Trophoblast cell (in vitro differentiated cells and primary cell): ENCODE measurements around the gene ZNF2.
"Not testable (repeated sequence)": the region's sequence is repeated elsewhere in the genome, so short reads cannot be mapped to it uniquely, and the experiment has no call there.

Experiments
- DNase-seq, 2 donors: peaks; one replicate each; pipeline ENCODE4 v3.0.0-alpha.2; 2016
- H2AFZ ChIP-seq: 2 replicates; pipeline ENCODE4 v1.6.1; 2013; ENCODE audit warnings: low read length, moderate library complexity, mild to moderate bottlenecking; ENCODE audit not compliant: insufficient read depth, poor library complexity
- H2AK5ac ChIP-seq: 2 replicates; pipeline ENCODE4 v1.6.1; 2013; ENCODE audit warnings: mild to moderate bottlenecking, low read length
- H2BK120ac ChIP-seq: 2 replicates; pipeline ENCODE4 v1.6.1; 2013; ENCODE audit warnings: low read length, mild to moderate bottlenecking, moderate library complexity; ENCODE audit not compliant: insufficient read depth, poor library complexity
- H2BK12ac ChIP-seq: 2 replicates; pipeline ENCODE4 v1.6.1; 2013; ENCODE audit warnings: mild to moderate bottlenecking, low read length, moderate library complexity
- H2BK5ac ChIP-seq: 2 replicates; pipeline ENCODE4 v1.6.1; 2013; ENCODE audit warnings: low read length, low read depth, moderate library complexity, mild to moderate bottlenecking; ENCODE audit not compliant: poor library complexity
- H3K14ac ChIP-seq: 2 replicates; pipeline ENCODE4 v1.6.1; 2013; ENCODE audit warnings: mild to moderate bottlenecking, low read length
- H3K18ac ChIP-seq: 2 replicates; pipeline ENCODE4 v1.6.1; 2013; ENCODE audit warnings: mild to moderate bottlenecking, low read length
- H3K23ac ChIP-seq: 2 replicates; pipeline ENCODE4 v1.6.1; 2013; ENCODE audit warnings: low read length
- H3K27ac ChIP-seq: 2 replicates; pipeline ENCODE4 v1.5.1; 2013; ENCODE audit warnings: low read depth, mild to moderate bottlenecking, inconsistent platforms, low read length, moderate library complexity
- H3K27me3 ChIP-seq: 2 replicates; pipeline ENCODE4 v1.6.1; 2013; ENCODE audit warnings: inconsistent platforms, mild to moderate bottlenecking, low read length, moderate library complexity; ENCODE audit not compliant: insufficient read depth
- H3K36me3 ChIP-seq, 2 experiments: 1 replicate in 1 of 2; 2 replicates in 1 of 2; pipeline ENCODE4 v1.6.1; 2013; ENCODE audit warnings: low read length in 2 of 2, mild to moderate bottlenecking in 2 of 2, moderate library complexity in 1 of 2; ENCODE audit not compliant: insufficient read depth in 2 of 2, control insufficient read depth in 1 of 2
- H3K4ac ChIP-seq: 2 replicates; pipeline ENCODE4 v1.6.1; 2013; ENCODE audit warnings: low read depth, mild to moderate bottlenecking, low read length, moderate library complexity
- H3K4me1 ChIP-seq, 2 experiments: 1 replicate in 1 of 2; 2 replicates in 1 of 2; pipeline ENCODE4 v1.6.1; 2013; ENCODE audit warnings: low read length in 2 of 2, mild to moderate bottlenecking in 2 of 2, moderate library complexity in 1 of 2; ENCODE audit not compliant: insufficient read depth in 2 of 2, control insufficient read depth in 1 of 2
- H3K4me2 ChIP-seq: 2 replicates; pipeline ENCODE4 v1.6.1; 2013; ENCODE audit warnings: inconsistent platforms, mild to moderate bottlenecking, low read length, moderate library complexity
- H3K4me3 ChIP-seq: 2 replicates; pipeline ENCODE4 v1.5.1; 2013; ENCODE audit warnings: mild to moderate bottlenecking, low read depth, low read length, inconsistent platforms
- H3K79me1 ChIP-seq: one replicate; pipeline ENCODE4 v1.6.1; 2013; ENCODE audit warnings: low read length
- H3K79me2 ChIP-seq: 2 replicates; pipeline ENCODE4 v1.6.1; 2013; ENCODE audit warnings: low read length, mild to moderate bottlenecking; ENCODE audit not compliant: control insufficient read depth, insufficient read depth, poor library complexity
- H3K9ac ChIP-seq: 2 replicates; pipeline ENCODE4 v1.6.1; 2013; ENCODE audit warnings: mild to moderate bottlenecking, low read length
- H3K9me3 ChIP-seq: 2 replicates; pipeline ENCODE4 v1.6.1; 2013; ENCODE audit warnings: low read depth, mild to moderate bottlenecking, control low read depth, inconsistent platforms, low read length; ENCODE audit not compliant: insufficient read depth
- H4K12ac ChIP-seq: 2 replicates; pipeline ENCODE4 v1.6.1; 2013; ENCODE audit warnings: low read depth, mild to moderate bottlenecking, low read length, moderate library complexity
- H4K8ac ChIP-seq: 2 replicates; pipeline ENCODE4 v1.6.1; 2013; ENCODE audit warnings: low read depth, mild to moderate bottlenecking, low read length, moderate library complexity
- H4K91ac ChIP-seq: one replicate; pipeline ENCODE4 v1.6.1; 2013; ENCODE audit warnings: low read depth, mild to moderate bottlenecking, low read length, moderate library complexity
- WGBS: extraction: QIAGEN DNeasy Blood & Tissue Kit; methylation state at CpG from one replicate; pipeline ENCODE4 v1.1.7; 2013; ENCODE audit warnings: missing lambda C conversion rate; ENCODE audit not compliant: insufficient read length, insufficient coverage; ENCODE audit errors: extremely low coverage; 5-methylcytosine and 5-hydroxymethylcytosine counted together

The ZNF2 gene

DNA sequence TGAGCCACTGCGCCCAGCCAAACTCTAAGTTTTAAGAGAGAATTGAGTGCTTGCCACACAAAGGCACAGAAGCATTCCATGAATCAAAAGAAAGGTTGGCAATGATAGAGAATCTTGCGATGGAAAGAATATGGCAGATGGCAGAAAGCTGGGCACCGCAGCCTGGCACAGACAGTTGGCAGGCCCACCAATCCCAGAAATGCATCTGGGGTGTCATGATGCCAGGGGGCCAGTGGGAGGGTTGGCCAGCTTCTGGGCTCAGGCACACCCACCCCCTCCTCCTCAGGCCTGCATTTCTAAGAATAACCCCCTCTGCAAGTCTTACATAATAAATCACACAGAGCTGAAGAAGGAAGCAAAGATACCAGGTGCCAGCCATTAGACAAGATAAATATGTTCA is 19.6 kb downstream of the ZNF2 start:
- H4K8ac ChIP-seq, result no peak overlapping the region
- H3K14ac ChIP-seq, result no peak overlapping the region
- H3K18ac ChIP-seq, result no peak overlapping the region
- H3K23ac ChIP-seq, result no peak overlapping the region
- H3K27ac ChIP-seq, result no peak overlapping the region
- no CpG with 5 or more reads among the region's 3 CpGs for WGBS
- DNase-seq, result no peak
- H3K36me3 ChIP-seq, result peaks cover 13 to 19% of the 10 kb centered on the region in 2 experiments
- H2AFZ ChIP-seq, result no peak overlapping the region
- no peak overlapping the region for H2BK12ac ChIP-seq
- no peak overlapping the region for H3K9ac ChIP-seq
- H3K4ac ChIP-seq, result no peak overlapping the region
- H3K4me2 ChIP-seq, result no peak overlapping the region
- H2AK5ac ChIP-seq, result no peak overlapping the region
- no peak overlapping the region for H3K4me3 ChIP-seq
- no peaks in the 10 kb centered on the region for H3K79me1 ChIP-seq
- no peak overlapping the region for H4K12ac ChIP-seq
- no peak overlapping the region for H2BK5ac ChIP-seq
- no peaks in the 10 kb centered on the region for H3K4me1 ChIP-seq
- no peaks in the 10 kb centered on the region for H3K27me3 ChIP-seq
- H3K79me2 ChIP-seq, result no peaks in the 10 kb centered on the region
- peaks cover 6% of the 10 kb centered on the region for H3K9me3 ChIP-seq
- no peak overlapping the region for H2BK120ac ChIP-seq
- no peak overlapping the region for H4K91ac ChIP-seq

DNA sequence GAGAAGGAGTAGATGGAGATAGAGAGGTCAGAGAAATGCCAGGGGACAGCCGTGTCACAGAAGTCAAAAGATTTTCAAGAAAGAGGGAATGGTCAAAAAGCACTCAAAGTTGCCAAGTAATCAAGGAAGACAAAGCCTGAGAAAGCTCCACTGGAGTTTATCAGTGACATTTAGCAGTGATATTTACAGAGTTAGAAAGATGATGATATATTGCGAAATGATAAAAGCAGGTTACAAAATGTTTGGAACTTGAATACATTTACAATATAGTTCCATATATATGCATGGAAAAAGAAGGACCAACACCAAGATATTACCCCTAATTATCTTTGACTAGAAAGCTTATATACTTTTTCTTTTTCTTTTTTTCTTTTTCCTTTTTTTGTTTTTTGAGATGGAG is 20.4 kb downstream of the ZNF2 start:
- Histone ChIP-seq H4K8ac (no peak overlapping the region), H2BK120ac (no peak overlapping the region), H2BK5ac (no peak overlapping the region)

GRCh38 chr2:95192956-95193355 is 27.3 kb downstream of the ZNF2 start:
- DNase-seq, result peak; percentile 27 to 62
- H4K8ac ChIP-seq, H3K18ac ChIP-seq, H3K9me3 ChIP-seq, H3K79me1 ChIP-seq, H3K4ac ChIP-seq, H2BK12ac ChIP-seq, H3K27me3 ChIP-seq, H3K23ac ChIP-seq, H4K12ac ChIP-seq, H3K36me3 ChIP-seq, H3K27ac ChIP-seq, H2AK5ac ChIP-seq, H4K91ac ChIP-seq, H2BK5ac ChIP-seq, H3K4me2 ChIP-seq, H2BK120ac ChIP-seq, H3K79me2 ChIP-seq, H3K4me1 ChIP-seq, H2AFZ ChIP-seq, H3K9ac ChIP-seq, H3K14ac ChIP-seq, H3K4me3 ChIP-seq: not testable (repeated sequence)
- WGBS, result no CpG with 5 or more reads among the region's 15 CpGs

More for the DNA sequence above, 20.4 kb downstream of the ZNF2 start:
- Histone ChIP-seq H4K12ac (no peak overlapping the region), H2BK12ac (no peak overlapping the region), H3K4ac (no peak overlapping the region), H3K79me2 (no peaks in the 10 kb centered on the region), H4K91ac (no peak overlapping the region), H3K18ac (no peak overlapping the region), H3K23ac (no peak overlapping the region), H3K27ac (no peak overlapping the region), H3K27me3 (no peaks in the 10 kb centered on the region), H3K9me3 (peaks cover 6% of the 10 kb centered on the region), H3K4me3 (no peak overlapping the region), H2AFZ (no peak overlapping the region), H3K4me2 (no peak overlapping the region), H3K4me1 (no peaks in the 10 kb centered on the region), H3K9ac (no peak overlapping the region), H3K79me1 (no peaks in the 10 kb centered on the region), H3K36me3 (peaks cover 10 to 14% of the 10 kb centered on the region in 2 experiments), H3K14ac (no peak overlapping the region), H2AK5ac (no peak overlapping the region)
- DNase-seq, result no peak
- no CpG with 5 or more reads among the region's 2 CpGs for WGBS

GRCh38 chr2:95203911-95204310 is 38.3 kb downstream of the ZNF2 start:
- Histone ChIP-seq H3K27ac (no peak overlapping the region), H3K27me3 (no peaks in the 10 kb centered on the region), H3K36me3 (no peaks in the 10 kb centered on the region), H3K9ac (no peak overlapping the region), H2BK120ac (no peak overlapping the region), H2BK5ac (no peak overlapping the region), H3K79me1 (peaks cover 6% of the 10 kb centered on the region), H4K8ac (no peak overlapping the region), H2AK5ac (no peak overlapping the region), H3K4ac (no peak overlapping the region), H3K18ac (no peak overlapping the region), H3K23ac (no peak overlapping the region), H4K91ac (no peak overlapping the region), H2BK12ac (no peak overlapping the region), H3K79me2 (peaks cover 5% of the 10 kb centered on the region), H3K4me2 (no peak overlapping the region), H4K12ac (no peak overlapping the region), H3K4me1 (peaks cover 0 to 2% of the 10 kb centered on the region in 2 experiments), H3K14ac (no peak overlapping the region), H2AFZ (no peak overlapping the region), H3K9me3 (peaks cover 8% of the 10 kb centered on the region), H3K4me3 (no peak overlapping the region)
- DNase-seq, result no peak
- no CpG with 5 or more reads among the region's 4 CpGs for WGBS
